Measurements from ENCODE around the gene ADCY6. TPM values are rescaled to one million over a fixed set of nuclear protein-coding genes. Genes with fewer than 3 reads are reported as not detected.

The ADCY6 gene
- total RNA-seq, 1 donor from 2014 or later, result 28.9 TPM

GRCh38 chr12:48775991-48776649 lies 12.8 kb downstream of the ADCY6 start:
- no peak for TF ChIP-seq EZH2 (IDR thresholded peaks at IDR 0.05; ENCODE audit: insufficient read depth, low read length)
- TF ChIP-seq, protein P1, sequence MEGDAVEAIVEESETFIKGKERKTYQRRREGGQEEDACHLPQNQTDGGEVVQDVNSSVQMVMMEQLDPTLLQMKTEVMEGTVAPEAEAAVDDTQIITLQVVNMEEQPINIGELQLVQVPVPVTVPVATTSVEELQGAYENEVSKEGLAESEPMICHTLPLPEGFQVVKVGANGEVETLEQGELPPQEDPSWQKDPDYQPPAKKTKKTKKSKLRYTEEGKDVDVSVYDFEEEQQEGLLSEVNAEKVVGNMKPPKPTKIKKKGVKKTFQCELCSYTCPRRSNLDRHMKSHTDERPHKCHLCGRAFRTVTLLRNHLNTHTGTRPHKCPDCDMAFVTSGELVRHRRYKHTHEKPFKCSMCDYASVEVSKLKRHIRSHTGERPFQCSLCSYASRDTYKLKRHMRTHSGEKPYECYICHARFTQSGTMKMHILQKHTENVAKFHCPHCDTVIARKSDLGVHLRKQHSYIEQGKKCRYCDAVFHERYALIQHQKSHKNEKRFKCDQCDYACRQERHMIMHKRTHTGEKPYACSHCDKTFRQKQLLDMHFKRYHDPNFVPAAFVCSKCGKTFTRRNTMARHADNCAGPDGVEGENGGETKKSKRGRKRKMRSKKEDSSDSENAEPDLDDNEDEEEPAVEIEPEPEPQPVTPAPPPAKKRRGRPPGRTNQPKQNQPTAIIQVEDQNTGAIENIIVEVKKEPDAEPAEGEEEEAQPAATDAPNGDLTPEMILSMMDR (IDR thresholded peaks at IDR 0.05; ENCODE audit: insufficient read depth, low read depth, low read length), result no peak
- Histone ChIP-seq H3K36me3 (ENCODE audit: insufficient read depth, low read length) (peaks cover 28% of the 10 kb centered on the region), H3K9me3 (ENCODE audit: insufficient read depth, low read depth, low read length) (no peaks in the 10 kb centered on the region), H3K4me2 (ENCODE audit: low read length) (no peak overlapping the region), H3K4me3 (ENCODE audit: insufficient read depth, low read depth, low read length) (no peak overlapping the region), H3K27ac (ENCODE audit: low read depth, low read length) (no peak overlapping the region), H4K20me1 (ENCODE audit: insufficient read depth, low read length) (peaks cover 40% of the 10 kb centered on the region), H3K27me3 (ENCODE audit: insufficient read depth, low read length) (no peaks in the 10 kb centered on the region), H3K9ac (ENCODE audit: low read length) (no peak overlapping the region), H3K4me1 (ENCODE audit: insufficient read depth, low read length) (peaks cover 16% of the 10 kb centered on the region), H2AFZ (ENCODE audit: low read depth, low read length) (no peak overlapping the region), H3K79me2 (ENCODE audit: insufficient read depth, low read length) (peaks cover 18% of the 10 kb centered on the region)
- Mint-ChIP-seq H3K36me3 (ENCODE audit: low read depth, unreplicated experiment) (peaks cover 51% of the 10 kb centered on the region), H3K9me3 (ENCODE audit: unreplicated experiment) (peaks cover 3% of the 10 kb centered on the region), H3K4me3 (ENCODE audit: unreplicated experiment) (no peak overlapping the region), H3K27me3 (ENCODE audit: low read depth, unreplicated experiment) (peaks cover 2% of the 10 kb centered on the region), H3K4me1 (ENCODE audit: low read depth, unreplicated experiment) (peaks cover 8% of the 10 kb centered on the region), H3K27ac (ENCODE audit: unreplicated experiment) (no peak overlapping the region)
- DNase-seq (ENCODE audit: low read depth), result no peak
- FAIRE-seq, result no peak

- Mint-ChIP-seq H3K4me3 (ENCODE audit: unreplicated experiment) (no peak overlapping the region), H3K9me3 (ENCODE audit: unreplicated experiment) (peaks cover 3% of the 10 kb centered on the region), H3K36me3 (ENCODE audit: low read depth, unreplicated experiment) (peaks cover 56% of the 10 kb centered on the region), H3K27me3 (ENCODE audit: low read depth, unreplicated experiment) (peaks cover 2% of the 10 kb centered on the region), H3K4me1 (ENCODE audit: low read depth, unreplicated experiment) (peaks cover 8% of the 10 kb centered on the region), H3K27ac (ENCODE audit: unreplicated experiment) (no peak overlapping the region)
- no peaks in the 10 kb centered on the region for H3K9me3 ChIP-seq (ENCODE audit: insufficient read depth, low read depth, low read length)
- TF ChIP-seq, protein P1 (IDR thresholded peaks at IDR 0.05; ENCODE audit: insufficient read depth, low read depth, low read length), result no peak
- TF ChIP-seq EZH2 (IDR thresholded peaks at IDR 0.05; ENCODE audit: insufficient read depth, low read length), result no peak
- peaks cover 12% of the 10 kb centered on the region for H3K79me2 ChIP-seq (ENCODE audit: insufficient read depth, low read length)
- no peak overlapping the region for H2AFZ ChIP-seq (ENCODE audit: low read depth, low read length)
- H3K4me3 ChIP-seq (ENCODE audit: insufficient read depth, low read depth, low read length), result no peak overlapping the region
- FAIRE-seq (no peak), DNase-seq (ENCODE audit: low read depth) (no peak)
- no peaks in the 10 kb centered on the region for H3K27me3 ChIP-seq (ENCODE audit: insufficient read depth, low read length)
- H4K20me1 ChIP-seq (ENCODE audit: insufficient read depth, low read length), result peaks cover 36% of the 10 kb centered on the region
- H3K9ac ChIP-seq (ENCODE audit: low read length), result no peak overlapping the region
- H3K36me3 ChIP-seq (ENCODE audit: insufficient read depth, low read length), result peaks cover 29% of the 10 kb centered on the region
- H3K27ac ChIP-seq (ENCODE audit: low read depth, low read length), result no peak overlapping the region
- H3K4me1 ChIP-seq (ENCODE audit: insufficient read depth, low read length), result peaks cover 12% of the 10 kb centered on the region
- no peak overlapping the region for H3K4me2 ChIP-seq (ENCODE audit: low read length)
Observed at GRCh38 chr12:48775299-48775698, 13.6 kb downstream of the ADCY6 start.

GRCh38 chr12:48774516-48774915 lies 14.4 kb downstream of the ADCY6 start:
- Histone ChIP-seq H3K4me3 (ENCODE audit: insufficient read depth, low read depth, low read length) (no peak overlapping the region), H3K79me2 (ENCODE audit: insufficient read depth, low read length) (peaks cover 9% of the 10 kb centered on the region), H3K36me3 (ENCODE audit: insufficient read depth, low read length) (peaks cover 29% of the 10 kb centered on the region), H3K9me3 (ENCODE audit: insufficient read depth, low read depth, low read length) (no peaks in the 10 kb centered on the region), H3K27ac (ENCODE audit: low read depth, low read length) (no peak overlapping the region), H3K4me1 (ENCODE audit: insufficient read depth, low read length) (peaks cover 5% of the 10 kb centered on the region), H3K27me3 (ENCODE audit: insufficient read depth, low read length) (no peaks in the 10 kb centered on the region), H2AFZ (ENCODE audit: low read depth, low read length) (no peak overlapping the region), H3K9ac (ENCODE audit: low read length) (no peak overlapping the region), H4K20me1 (ENCODE audit: insufficient read depth, low read length) (peaks cover 30% of the 10 kb centered on the region), H3K4me2 (ENCODE audit: low read length) (no peak overlapping the region)
- FAIRE-seq (no peak), DNase-seq (ENCODE audit: low read depth) (no peak)
- no peak overlapping the region for H3K4me3 Mint-ChIP-seq (ENCODE audit: unreplicated experiment)
- peaks cover 3% of the 10 kb centered on the region for H3K9me3 Mint-ChIP-seq (ENCODE audit: unreplicated experiment)
- no peak overlapping the region for H3K27ac Mint-ChIP-seq (ENCODE audit: unreplicated experiment)
- peaks cover 2% of the 10 kb centered on the region for H3K4me1 Mint-ChIP-seq (ENCODE audit: low read depth, unreplicated experiment)
- peaks cover 55% of the 10 kb centered on the region for H3K36me3 Mint-ChIP-seq (ENCODE audit: low read depth, unreplicated experiment)
- no peak for TF ChIP-seq EZH2 (IDR thresholded peaks at IDR 0.05; ENCODE audit: insufficient read depth, low read length)
- TF ChIP-seq, protein P1 (IDR thresholded peaks at IDR 0.05; ENCODE audit: insufficient read depth, low read depth, low read length), result no peak
- H3K27me3 Mint-ChIP-seq (ENCODE audit: low read depth, unreplicated experiment), result peaks cover 2% of the 10 kb centered on the region
